Neural cell (in vitro differentiated cells): ENCODE measurements around the gene ITPRIP.

ENCODE experiments used
- EP300 ChIP-seq: fragments of 450-650 bp; conservative IDR thresholded peaks from 2 replicates; pipeline ENCODE4 v1.6.1; 2014; ENCODE audit warnings: antibody characterized with exemption, mild to moderate bottlenecking, moderate library complexity; ENCODE audit not compliant: poor library complexity, severe bottlenecking
- POLR2AphosphoS5 ChIP-seq: IDR thresholded peaks from 2 replicates; pipeline ENCODE4 v1.6.1; 2012
- RAD21 ChIP-seq: fragments of 450-650 bp; conservative IDR thresholded peaks from 2 replicates; pipeline ENCODE4 v1.6.1; 2014; ENCODE audit warnings: antibody characterized with exemption, mild to moderate bottlenecking, moderate library complexity
- TF ChIP-seq, protein P1 (sequence below): fragments of 450-650 bp; IDR thresholded peaks from 2 replicates; pipeline ENCODE4 v1.5.1; 2014; ENCODE audit warnings: antibody characterized with exemption, mild to moderate bottlenecking, moderate library complexity; ENCODE audit not compliant: poor library complexity, severe bottlenecking

DNA sequence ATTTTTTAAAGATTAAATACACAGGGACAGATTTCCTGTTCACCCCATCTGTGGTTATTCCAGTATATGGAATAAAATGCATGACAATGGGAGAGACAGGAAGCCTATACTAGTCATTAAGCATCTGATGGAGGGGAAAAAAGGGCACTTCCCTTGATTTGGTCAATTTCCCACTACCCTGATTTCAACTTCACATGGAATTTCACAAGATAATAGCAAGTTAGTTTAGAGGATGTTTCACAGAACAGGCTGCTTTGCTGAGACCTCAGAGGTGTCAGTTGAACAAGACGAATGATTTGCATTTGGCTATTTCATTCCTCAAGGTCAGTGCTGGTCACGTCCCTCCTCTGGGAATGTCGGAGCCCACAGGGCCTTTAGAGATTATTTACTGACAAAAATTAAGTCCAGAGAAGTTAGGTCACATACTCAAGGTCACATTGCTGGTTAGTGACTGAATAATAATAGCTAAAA, 4.7 kb upstream of the ITPRIP start:
- TF ChIP-seq, protein P1, sequence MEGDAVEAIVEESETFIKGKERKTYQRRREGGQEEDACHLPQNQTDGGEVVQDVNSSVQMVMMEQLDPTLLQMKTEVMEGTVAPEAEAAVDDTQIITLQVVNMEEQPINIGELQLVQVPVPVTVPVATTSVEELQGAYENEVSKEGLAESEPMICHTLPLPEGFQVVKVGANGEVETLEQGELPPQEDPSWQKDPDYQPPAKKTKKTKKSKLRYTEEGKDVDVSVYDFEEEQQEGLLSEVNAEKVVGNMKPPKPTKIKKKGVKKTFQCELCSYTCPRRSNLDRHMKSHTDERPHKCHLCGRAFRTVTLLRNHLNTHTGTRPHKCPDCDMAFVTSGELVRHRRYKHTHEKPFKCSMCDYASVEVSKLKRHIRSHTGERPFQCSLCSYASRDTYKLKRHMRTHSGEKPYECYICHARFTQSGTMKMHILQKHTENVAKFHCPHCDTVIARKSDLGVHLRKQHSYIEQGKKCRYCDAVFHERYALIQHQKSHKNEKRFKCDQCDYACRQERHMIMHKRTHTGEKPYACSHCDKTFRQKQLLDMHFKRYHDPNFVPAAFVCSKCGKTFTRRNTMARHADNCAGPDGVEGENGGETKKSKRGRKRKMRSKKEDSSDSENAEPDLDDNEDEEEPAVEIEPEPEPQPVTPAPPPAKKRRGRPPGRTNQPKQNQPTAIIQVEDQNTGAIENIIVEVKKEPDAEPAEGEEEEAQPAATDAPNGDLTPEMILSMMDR, result no peak
- TF ChIP-seq POLR2AphosphoS5, result no peak
- no peak for TF ChIP-seq RAD21
- TF ChIP-seq EP300, result no peak
